ENCODE data around the gene SPRR2F. TPM values are rescaled to one million over a fixed set of nuclear protein-coding genes. Genes with fewer than 3 reads are reported as not detected.
"Not testable (repeated sequence)": the region's sequence is repeated elsewhere in the genome, so short reads cannot be mapped to it uniquely, and the experiment has no call there.

Gene SPRR2F
- total and polyA plus RNA-seq, 8 donors = 0.63 TPM; not detected in 7

DNA sequence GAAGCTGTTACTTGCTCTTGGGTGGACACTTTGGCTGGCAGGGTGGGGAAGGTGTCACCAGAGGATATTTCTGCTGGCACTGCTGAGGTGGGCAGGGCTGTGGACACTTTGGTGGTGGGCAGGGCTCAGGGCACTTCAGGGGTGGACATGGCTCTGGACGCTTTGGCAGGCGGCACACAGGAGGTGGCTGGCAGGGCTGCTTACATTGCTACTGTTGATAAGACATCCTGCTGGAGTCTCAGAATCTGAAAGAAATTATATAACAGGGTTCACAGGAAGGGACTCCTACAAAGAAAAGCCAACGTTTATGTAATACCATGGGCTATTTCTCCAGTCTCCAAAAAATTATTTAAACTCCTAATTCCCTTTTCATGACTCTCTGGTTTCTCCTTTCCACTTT, 27.2 kb upstream of the SPRR2F start:
- H3K27ac ChIP-seq = no peak overlapping the region
- ATAC-seq (no peak), DNase-seq (no peak)
- no peaks in the 10 kb centered on the region for H3K9me3 ChIP-seq
- H3K27me3 ChIP-seq = no peaks in the 10 kb centered on the region
- no peaks in the 10 kb centered on the region for H3K36me3 ChIP-seq
- no peak overlapping the region for H3K4me3 ChIP-seq
- intact Hi-C loops (cut with DNase I) = no loop called here
- H3K4me1 ChIP-seq = no peaks in the 10 kb centered on the region
- TF ChIP-seq, protein P1, sequence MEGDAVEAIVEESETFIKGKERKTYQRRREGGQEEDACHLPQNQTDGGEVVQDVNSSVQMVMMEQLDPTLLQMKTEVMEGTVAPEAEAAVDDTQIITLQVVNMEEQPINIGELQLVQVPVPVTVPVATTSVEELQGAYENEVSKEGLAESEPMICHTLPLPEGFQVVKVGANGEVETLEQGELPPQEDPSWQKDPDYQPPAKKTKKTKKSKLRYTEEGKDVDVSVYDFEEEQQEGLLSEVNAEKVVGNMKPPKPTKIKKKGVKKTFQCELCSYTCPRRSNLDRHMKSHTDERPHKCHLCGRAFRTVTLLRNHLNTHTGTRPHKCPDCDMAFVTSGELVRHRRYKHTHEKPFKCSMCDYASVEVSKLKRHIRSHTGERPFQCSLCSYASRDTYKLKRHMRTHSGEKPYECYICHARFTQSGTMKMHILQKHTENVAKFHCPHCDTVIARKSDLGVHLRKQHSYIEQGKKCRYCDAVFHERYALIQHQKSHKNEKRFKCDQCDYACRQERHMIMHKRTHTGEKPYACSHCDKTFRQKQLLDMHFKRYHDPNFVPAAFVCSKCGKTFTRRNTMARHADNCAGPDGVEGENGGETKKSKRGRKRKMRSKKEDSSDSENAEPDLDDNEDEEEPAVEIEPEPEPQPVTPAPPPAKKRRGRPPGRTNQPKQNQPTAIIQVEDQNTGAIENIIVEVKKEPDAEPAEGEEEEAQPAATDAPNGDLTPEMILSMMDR (IDR thresholded peaks at IDR 0.05) = no peak

DNA sequence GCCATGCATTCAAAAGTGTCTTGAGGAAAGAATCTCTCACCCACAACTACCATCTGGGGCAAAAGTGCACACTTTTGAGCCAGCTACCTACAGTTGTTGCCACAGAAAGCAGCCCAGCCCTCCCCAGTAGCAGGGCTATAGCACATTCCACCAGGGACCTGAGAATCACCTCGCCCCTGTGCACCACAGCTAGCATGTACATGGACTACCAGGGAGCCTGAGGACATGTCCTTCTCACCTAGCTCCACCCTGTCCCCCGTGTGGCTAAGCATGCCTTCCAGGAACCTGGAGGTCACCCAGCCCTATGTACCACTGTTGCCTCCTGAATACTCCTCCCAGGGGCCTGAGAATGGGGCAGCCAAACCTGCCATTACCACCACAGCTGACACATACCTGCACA, 20.4 kb upstream of the SPRR2F start:
- no peak for ATAC-seq
- intact Hi-C loops (cut with DNase I) = no loop called here
- Histone ChIP-seq H3K36me3 (no peaks in the 10 kb centered on the region), H3K27ac (no peak overlapping the region), H3K27me3 (no peaks in the 10 kb centered on the region), H3K9me3 (no peaks in the 10 kb centered on the region), H3K4me3 (no peak overlapping the region), H3K4me1 (no peaks in the 10 kb centered on the region)
- DNase-seq = peak in 1 of 4 donors; percentile 24
- TF ChIP-seq, protein P1 (IDR thresholded peaks at IDR 0.05) = no peak

DNA sequence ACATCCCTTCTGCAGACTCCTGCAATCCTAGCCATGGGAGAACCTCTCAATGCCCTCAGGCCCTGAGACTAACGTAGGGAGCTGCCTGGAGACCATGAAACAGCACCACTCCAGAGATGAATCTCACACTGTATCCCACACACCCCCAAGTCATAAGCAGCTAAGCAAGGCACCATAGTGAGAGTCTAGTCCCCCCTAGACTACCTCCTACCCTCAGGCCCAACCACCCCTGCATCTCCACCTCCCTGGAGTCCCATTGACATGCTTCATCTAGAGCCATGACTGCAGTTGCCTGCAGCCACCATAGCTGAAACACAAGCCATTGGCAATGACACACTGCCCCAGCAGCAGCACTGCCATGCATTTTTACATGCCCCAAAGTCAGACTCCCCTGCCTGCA, 20.0 kb upstream of the SPRR2F start:
- TF ChIP-seq, protein P1 (IDR thresholded peaks at IDR 0.05) = no peak
- ATAC-seq (no peak), DNase-seq (no peak)
- no peak overlapping the region for H3K27ac ChIP-seq
- no peaks in the 10 kb centered on the region for H3K27me3 ChIP-seq
- no peaks in the 10 kb centered on the region for H3K36me3 ChIP-seq
- intact Hi-C loops (cut with DNase I) = no loop called here
- H3K4me1 ChIP-seq = no peaks in the 10 kb centered on the region
- no peaks in the 10 kb centered on the region for H3K9me3 ChIP-seq
- H3K4me3 ChIP-seq = no peak overlapping the region

DNA sequence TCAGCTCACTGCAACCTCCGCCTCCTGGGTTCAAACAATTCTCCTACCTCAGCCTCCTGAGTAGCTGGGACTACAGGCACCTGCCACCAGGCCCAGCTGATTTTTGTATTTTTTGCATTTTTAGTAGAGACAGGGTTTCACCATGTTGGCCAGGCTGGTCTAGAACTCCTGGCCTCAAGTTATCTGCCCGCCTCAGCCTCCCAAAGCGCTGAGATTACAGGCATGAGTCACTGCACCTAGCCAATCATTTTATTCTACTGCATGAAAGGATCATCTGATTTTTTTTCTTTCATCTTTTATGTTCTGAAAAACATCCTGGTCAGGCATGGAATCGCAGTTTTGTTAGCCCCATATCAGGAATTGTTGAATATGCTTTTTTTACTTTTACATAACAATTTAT, 15.4 kb upstream of the SPRR2F start:
- not testable (repeated sequence) for ATAC-seq

GRCh38 chr1:153127296-153127695, 14.0 kb upstream of the SPRR2F start:
- H3K4me3 ChIP-seq = no peak overlapping the region
- DNase-seq (no peak), ATAC-seq (no peak)
- intact Hi-C loops (cut with DNase I) = no loop called here
- no peaks in the 10 kb centered on the region for H3K27me3 ChIP-seq
- H3K27ac ChIP-seq = no peak overlapping the region
- TF ChIP-seq, protein P1 (IDR thresholded peaks at IDR 0.05) = no peak
- H3K36me3 ChIP-seq = no peaks in the 10 kb centered on the region
- H3K4me1 ChIP-seq = no peaks in the 10 kb centered on the region
- H3K9me3 ChIP-seq = no peaks in the 10 kb centered on the region

More for the DNA sequence above, 15.4 kb upstream of the SPRR2F start:
- H3K27me3 ChIP-seq; H3K4me3 ChIP-seq; intact Hi-C loops (cut with DNase I); H3K36me3 ChIP-seq; H3K4me1 ChIP-seq; H3K27ac ChIP-seq; H3K9me3 ChIP-seq; DNase-seq: not testable (repeated sequence)

GRCh38 chr1:153125536-153125935, 12.2 kb upstream of the SPRR2F start:
- Histone ChIP-seq H3K4me3 (no peak overlapping the region), H3K36me3 (no peaks in the 10 kb centered on the region), H3K27me3 (no peaks in the 10 kb centered on the region), H3K27ac (no peak overlapping the region), H3K4me1 (no peaks in the 10 kb centered on the region), H3K9me3 (no peaks in the 10 kb centered on the region)
- DNase-seq (no peak), ATAC-seq (no peak)
- intact Hi-C loops (cut with DNase I) = no loop called here
- TF ChIP-seq, protein P1 (IDR thresholded peaks at IDR 0.05) = no peak

DNA sequence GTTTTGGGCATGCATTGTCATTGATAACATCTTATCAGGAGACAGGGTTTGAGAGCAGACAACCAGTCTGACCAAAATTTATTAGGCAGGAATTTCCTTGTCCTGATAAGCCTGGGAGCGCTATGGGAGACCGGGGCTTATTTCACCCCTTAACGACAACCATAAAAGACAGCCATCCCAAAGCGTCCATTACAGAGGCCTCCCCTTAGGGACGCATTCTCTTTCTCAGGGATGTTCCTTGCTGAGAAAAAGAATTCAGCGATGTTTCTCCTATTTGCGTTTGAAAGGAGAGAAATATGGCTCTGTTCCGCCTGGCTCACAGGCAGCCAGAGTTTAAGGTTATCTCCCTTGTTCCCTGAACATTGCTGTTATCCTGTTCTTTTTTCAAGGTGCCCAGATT, 10.5 kb upstream of the SPRR2F start:
- ATAC-seq; H3K27ac ChIP-seq; H3K27me3 ChIP-seq; DNase-seq; H3K36me3 ChIP-seq; H3K4me3 ChIP-seq; H3K4me1 ChIP-seq; H3K9me3 ChIP-seq; intact Hi-C loops (cut with DNase I): not testable (repeated sequence)

Measured in left lung (tissue), 10 donors.